ENCODE results near the gene ACO1. TPM values are rescaled to one million over a fixed set of nuclear protein-coding genes. Genes with fewer than 3 reads are reported as not detected.

The ACO1 gene
- total and polyA plus RNA-seq, 9 of the 15 experiments (the other 6 are each of a cell fraction or from before 2014, with no cell fraction given) = 0.96 to 29.7 (median 16.9) TPM

DNA sequence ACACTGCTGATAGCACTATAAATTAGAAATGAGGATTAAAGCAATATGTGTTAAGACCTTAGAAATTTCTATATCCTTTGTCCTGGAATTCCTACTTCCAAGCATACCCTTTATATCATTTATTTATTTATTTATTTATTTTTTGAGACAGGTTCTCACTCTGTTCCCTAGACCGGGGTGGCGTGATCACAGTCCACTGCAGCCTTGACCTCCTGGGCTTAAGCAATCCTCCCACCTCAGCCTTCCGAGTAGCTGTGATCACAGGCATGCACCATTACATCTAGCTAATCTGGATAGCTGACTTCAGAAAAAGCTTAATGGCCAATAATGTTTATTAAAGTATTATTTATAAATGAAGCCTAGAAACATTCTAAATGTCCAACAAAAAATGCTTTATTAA lies 27.3 kb downstream of the ACO1 start:
- in situ Hi-C loops (cut with MboI) = no loop called here

More for the DNA sequence above, 27.3 kb downstream of the ACO1 start:
- no peaks in the 10 kb centered on the region for H3K4me1 ChIP-seq (replicated peaks in 1 of 2; ENCODE audit: control insufficient read depth in 2 of 2, insufficient read depth in 2 of 2, low read length in 2 of 2)
- ChIA-PET POLR2A (no interaction called here), CTCF (ENCODE audit: low intra/inter-chr PET ratio) (no interaction called here)
- H3K9me1 ChIP-seq (ENCODE audit: control insufficient read depth, insufficient read depth, low read length) = no peaks in the 10 kb centered on the region
- TF ChIP-seq SLC30A9 (CRISPR knock-in tag; IDR thresholded peaks at IDR 0.05) (no peak), BHLHE40 (IDR thresholded peaks at IDR 0.05; ENCODE audit: low read length) (no peak), RBM22 (IDR thresholded peaks at IDR 0.05; ENCODE audit: low read depth, low read length, poor library complexity, severe bottlenecking) (no peak), ZNF133 (CRISPR knock-in tag; IDR thresholded peaks at IDR 0.05) (no peak), C11orf30 (IDR thresholded peaks at IDR 0.05; ENCODE audit: low read depth) (no peak), ZNF134 (CRISPR knock-in tag; conservative IDR thresholded peaks at IDR 0.05) (no peak), ZC3H8 (IDR thresholded peaks at IDR 0.05) (no peak), SP2 (IDR thresholded peaks at IDR 0.05; ENCODE audit: extremely low read depth, low read depth, low read length, poor library complexity, severe bottlenecking) (no peak), NR4A1 (CRISPR knock-in tag; IDR thresholded peaks at IDR 0.05) (no peak), NR4A1 (tag; IDR thresholded peaks at IDR 0.05) (no peak), LEF1 (IDR thresholded peaks at IDR 0.05) (no peak), U2AF2 (optimal IDR thresholded peaks at IDR 0.05; ENCODE audit: low read depth, low read length) (no peak), ZNF197 (CRISPR knock-in tag; IDR thresholded peaks at IDR 0.05; ENCODE audit: low read depth) (no peak)
- TF ChIP-seq, protein P1, sequence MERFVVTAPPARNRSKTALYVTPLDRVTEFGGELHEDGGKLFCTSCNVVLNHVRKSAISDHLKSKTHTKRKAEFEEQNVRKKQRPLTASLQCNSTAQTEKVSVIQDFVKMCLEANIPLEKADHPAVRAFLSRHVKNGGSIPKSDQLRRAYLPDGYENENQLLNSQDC (CRISPR knock-in tag; IDR thresholded peaks at IDR 0.05) = no peak
- TF ChIP-seq, protein P2, sequence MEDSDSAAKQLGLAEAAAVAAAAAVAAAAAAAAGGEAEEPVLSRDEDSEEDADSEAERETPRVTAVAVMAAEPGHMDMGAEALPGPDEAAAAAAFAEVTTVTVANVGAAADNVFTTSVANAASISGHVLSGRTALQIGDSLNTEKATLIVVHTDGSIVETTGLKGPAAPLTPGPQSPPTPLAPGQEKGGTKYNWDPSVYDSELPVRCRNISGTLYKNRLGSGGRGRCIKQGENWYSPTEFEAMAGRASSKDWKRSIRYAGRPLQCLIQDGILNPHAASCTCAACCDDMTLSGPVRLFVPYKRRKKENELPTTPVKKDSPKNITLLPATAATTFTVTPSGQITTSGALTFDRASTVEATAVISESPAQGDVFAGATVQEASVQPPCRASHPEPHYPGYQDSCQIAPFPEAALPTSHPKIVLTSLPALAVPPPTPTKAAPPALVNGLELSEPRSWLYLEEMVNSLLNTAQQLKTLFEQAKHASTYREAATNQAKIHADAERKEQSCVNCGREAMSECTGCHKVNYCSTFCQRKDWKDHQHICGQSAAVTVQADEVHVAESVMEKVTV (CRISPR knock-in tag; IDR thresholded peaks at IDR 0.05) = no peak
- BruUV-seq (replicated peaks) = no TSS peak
- ATAC-seq (no peak), FAIRE-seq (no peak), DNase-seq (ENCODE audit: extremely low read depth in 1 of 4, low spot score in 3 of 4) (no peak)
- H3K4me3 ChIP-seq = no peak overlapping the region
- no peaks in the 10 kb centered on the region for H3K79me2 ChIP-seq (ENCODE audit: control insufficient read depth, insufficient read depth, low read length)
- H3K4me2 ChIP-seq (ENCODE audit: insufficient read depth, low read length) = no peak overlapping the region
- no peak overlapping the region for H3K27ac ChIP-seq (ENCODE audit: extremely low read depth, low read depth, low read length)
- H3K9me3 ChIP-seq (replicated peaks; ENCODE audit: control insufficient read depth, insufficient read depth, low read depth, low read length) = no peaks in the 10 kb centered on the region
- H4K20me1 ChIP-seq (replicated peaks; ENCODE audit: control insufficient read depth, insufficient read depth, low read length) = no peaks in the 10 kb centered on the region
- intact Hi-C loops (cut with micrococcal nuclease) = no loop called here
- no peak overlapping the region for H3K9ac ChIP-seq (ENCODE audit: insufficient read depth in 1 of 2, low read depth in 2 of 2, low read length in 2 of 2)
- peaks cover 12% of the 10 kb centered on the region; the same call in 2 of the 3 replicates for H3K36me3 ChIP-seq (ENCODE audit: control insufficient read depth, insufficient read depth, low read length)
- no peaks in the 10 kb centered on the region for H3K27me3 ChIP-seq (ENCODE audit: control insufficient read depth in 2 of 2, insufficient read depth in 2 of 2, low read length in 2 of 2)
- no peak overlapping the region for H2AFZ ChIP-seq (ENCODE audit: low read depth, low read length)
- WGBS (ENCODE audit: insufficient coverage, low coverage, missing lambda C conversion rate) = 100% methylated on average over 3 of the region's 3 CpGs

All from K562 (cell line).